GM12873 (cell line): ENCODE results near the gene CCDC141.

Experiments
- TF ChIP-seq, protein P1 (sequence below): IDR thresholded peaks from 2 replicates; pipeline ENCODE4 v1.5.1; 2012; ENCODE audit warnings: low read depth, mild to moderate bottlenecking, moderate library complexity, low read length, control low read depth; ENCODE audit not compliant: insufficient read depth; ENCODE audit errors: missing control alignments

CCDC141 gene

DNA sequence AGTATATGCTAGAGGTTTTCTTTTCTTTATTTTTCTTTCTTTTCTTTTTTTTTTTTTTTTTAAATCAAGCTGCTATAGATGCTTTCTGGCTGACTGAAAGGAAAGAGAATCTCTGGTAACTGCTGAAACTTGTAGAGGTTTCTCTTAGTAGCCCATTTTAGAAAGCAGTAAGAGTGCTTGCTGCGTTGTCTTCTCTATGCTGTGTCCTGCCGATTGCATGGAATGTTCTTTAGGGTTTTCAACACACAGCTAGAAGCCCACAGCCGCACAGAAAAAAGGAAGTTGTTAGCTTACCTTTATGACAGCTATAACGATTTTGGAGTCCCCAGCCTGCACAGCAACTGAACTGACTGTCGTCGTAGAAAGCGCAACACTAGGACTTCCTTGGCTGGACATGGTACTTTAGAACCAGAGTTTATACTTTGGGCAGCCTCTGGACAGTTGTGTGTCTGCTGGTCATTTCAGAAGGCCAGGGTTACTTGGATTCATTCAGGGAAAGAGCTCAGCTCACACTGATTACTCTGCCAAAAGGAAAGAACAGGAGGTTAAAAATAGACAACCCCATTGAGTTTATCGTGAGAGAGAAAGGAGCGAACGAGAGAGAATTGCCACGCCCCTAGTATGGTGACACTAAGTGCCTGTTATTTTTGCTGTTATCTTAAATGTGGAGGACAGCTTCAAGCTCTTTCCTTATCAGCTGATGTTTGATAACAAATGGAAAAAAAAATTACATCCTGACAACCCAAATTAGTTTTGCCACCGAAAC is at the start of gene CCDC141:
Gene CCDC141 (minus strand): TSS at position 592 of the 766 bp plus-strand sequence. CDS start 196 bp downstream, at position 396.
- TF ChIP-seq, protein P1, sequence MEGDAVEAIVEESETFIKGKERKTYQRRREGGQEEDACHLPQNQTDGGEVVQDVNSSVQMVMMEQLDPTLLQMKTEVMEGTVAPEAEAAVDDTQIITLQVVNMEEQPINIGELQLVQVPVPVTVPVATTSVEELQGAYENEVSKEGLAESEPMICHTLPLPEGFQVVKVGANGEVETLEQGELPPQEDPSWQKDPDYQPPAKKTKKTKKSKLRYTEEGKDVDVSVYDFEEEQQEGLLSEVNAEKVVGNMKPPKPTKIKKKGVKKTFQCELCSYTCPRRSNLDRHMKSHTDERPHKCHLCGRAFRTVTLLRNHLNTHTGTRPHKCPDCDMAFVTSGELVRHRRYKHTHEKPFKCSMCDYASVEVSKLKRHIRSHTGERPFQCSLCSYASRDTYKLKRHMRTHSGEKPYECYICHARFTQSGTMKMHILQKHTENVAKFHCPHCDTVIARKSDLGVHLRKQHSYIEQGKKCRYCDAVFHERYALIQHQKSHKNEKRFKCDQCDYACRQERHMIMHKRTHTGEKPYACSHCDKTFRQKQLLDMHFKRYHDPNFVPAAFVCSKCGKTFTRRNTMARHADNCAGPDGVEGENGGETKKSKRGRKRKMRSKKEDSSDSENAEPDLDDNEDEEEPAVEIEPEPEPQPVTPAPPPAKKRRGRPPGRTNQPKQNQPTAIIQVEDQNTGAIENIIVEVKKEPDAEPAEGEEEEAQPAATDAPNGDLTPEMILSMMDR, result no peak

- TF ChIP-seq, protein P1, result no peak
Measured at GRCh38 chr2:179098080-179098689, 48.2 kb upstream of the CCDC141 start.

GRCh38 chr2:179097131-179097530 is 47.2 kb upstream of the CCDC141 start:
- TF ChIP-seq, protein P1, result no peak

DNA sequence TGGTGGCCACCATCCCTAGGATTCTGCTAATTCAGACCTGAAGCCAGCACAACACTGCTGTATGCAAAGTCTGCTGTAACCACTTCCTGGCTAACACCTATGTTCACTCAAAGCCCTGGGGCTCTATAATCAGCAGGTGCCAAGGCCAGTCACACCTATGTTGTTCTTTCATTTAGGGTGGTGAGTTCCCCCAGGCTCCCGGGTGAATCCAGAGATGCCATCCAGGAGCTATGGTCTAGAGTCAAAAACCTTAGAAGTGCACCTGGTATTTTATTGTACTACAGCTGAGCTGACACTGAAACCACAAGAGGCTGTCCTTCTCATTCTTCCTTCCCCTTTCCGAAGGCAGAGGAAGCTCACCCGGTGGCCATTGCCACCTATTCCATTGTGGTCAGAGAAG is 46.2 kb upstream of the CCDC141 start:
- TF ChIP-seq, protein P1, result no peak

GRCh38 chr2:179082697-179083096 is 32.8 kb upstream of the CCDC141 start:
- TF ChIP-seq, protein P1, result no peak

GRCh38 chr2:179081954-179082353 is 32.0 kb upstream of the CCDC141 start:
- TF ChIP-seq, protein P1, result no peak

DNA sequence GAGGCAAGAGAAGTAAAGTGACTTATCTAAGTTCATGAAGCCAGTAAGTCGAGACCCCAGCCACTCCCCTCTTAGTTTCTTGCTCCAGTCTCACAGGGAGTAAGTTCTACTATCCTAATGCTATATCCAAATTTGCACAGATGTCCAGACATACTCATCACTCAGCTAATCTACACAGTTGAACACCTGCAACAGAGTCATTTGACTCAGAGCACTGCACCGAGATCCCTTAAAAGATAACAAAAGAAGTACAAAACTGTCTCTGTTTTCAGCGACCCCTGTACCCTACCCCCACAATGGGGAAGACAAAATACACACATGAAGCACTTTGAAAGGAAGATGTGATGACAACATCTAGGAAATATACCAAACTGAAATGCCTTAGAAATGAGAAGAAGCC is 22.6 kb upstream of the CCDC141 start:
- TF ChIP-seq, protein P1, result no peak
